GM12875 (cell line): ENCODE data around the gene CELA2B.
"Not testable (repeated sequence)": the region's sequence is repeated elsewhere in the genome, so short reads cannot be mapped to it uniquely, and the experiment has no call there.

Source experiments
- H3K4me3 ChIP-seq: one replicate; pipeline ENCODE4 v1.5.1; 2011; ENCODE audit warnings: low read depth, low read length, control low read depth
- CTCF ChIP-seq: IDR thresholded peaks from 2 replicates; pipeline ENCODE4 v1.5.1; 2011; ENCODE audit warnings: low read depth, mild to moderate bottlenecking, control low read depth, inconsistent platforms, low read length, moderate library complexity, borderline replicate concordance; ENCODE audit not compliant: insufficient read depth

The CELA2B gene

GRCh38 chr1:15477646-15478212, 1.8 kb downstream of the CELA2B start:
- no peak overlapping the region for H3K4me3 ChIP-seq
- no peak for TF ChIP-seq CTCF

- H3K4me3 ChIP-seq = no peak overlapping the region
- TF ChIP-seq CTCF = no peak
These were observed 3.9 kb downstream of the CELA2B start for GRCh38 chr1:15479654-15480347.

GRCh38 chr1:15482455-15482854, 6.6 kb downstream of the CELA2B start:
- not testable (repeated sequence) for H3K4me3 ChIP-seq

GRCh38 chr1:15482983-15483543, 7.2 kb downstream of the CELA2B start:
- not testable (repeated sequence) for H3K4me3 ChIP-seq

- no peak for TF ChIP-seq CTCF
- no peak overlapping the region for H3K4me3 ChIP-seq
These were observed 8.1 kb downstream of the CELA2B start for GRCh38 chr1:15483971-15484370.

GRCh38 chr1:15484443-15484842, 8.5 kb downstream of the CELA2B start:
- H3K4me3 ChIP-seq = not testable (repeated sequence)

- no peak overlapping the region for H3K4me3 ChIP-seq
- TF ChIP-seq CTCF = no peak
These were observed 9.7 kb downstream of the CELA2B start for GRCh38 chr1:15485636-15486035.

- not testable (repeated sequence) for H3K4me3 ChIP-seq
These were observed 11.1 kb downstream of the CELA2B start for GRCh38 chr1:15486844-15487610.

GRCh38 chr1:15488371-15488770, 12.5 kb downstream of the CELA2B start:
- H3K4me3 ChIP-seq = no peak overlapping the region
- TF ChIP-seq CTCF = no peak
